HepG2 (cell line): ENCODE results near the gene TMEM215. TPM values are rescaled to one million over a fixed set of nuclear protein-coding genes. Genes with fewer than 3 reads are reported as not detected.

Experiments used
- ATAC-seq: fragments of 200-7000 bp; cut with Tn5 transposase; 3 replicates; pipeline ENCODE4 v1.9.1; 2020; ENCODE audit warnings: mild to moderate bottlenecking, moderate library complexity
- BruUV-seq: library from RNA; stranded (reverse); fragments of 400-500 nt; replicated peaks from 2 replicates; lab custom pipeline; 2021; lab: Mats Ljungman, UMichigan
- CTCF ChIA-PET: fragments of 300-600 bp; formaldehyde crosslinking; extraction: SDS; loops from one replicate; lab custom pipeline; 2021; ENCODE audit warnings: low total read pairs, inconsistent platforms, low intra/inter-chr PET ratio; lab: Yijun Ruan, JAX
- POLR2A ChIA-PET: fragments of 350-600 bp; sonication (Branson Sonifier 250); formaldehyde crosslinking; loops from one replicate; lab custom pipeline; 2020; ENCODE audit warnings: antibody characterized with exemption, inconsistent platforms; lab: Yijun Ruan, JAX
- DNase-seq: peaks from one replicate; pipeline ENCODE4 v3.0.0-alpha.2; 2015; ENCODE audit warnings: low spot score
- FAIRE-seq: peaks from 3 replicates; lab custom pipeline; 2011; peaks lifted over from hg19 to GRCh38; lab: Jason Lieb, UNC
- H2AFZ ChIP-seq: one replicate; pipeline ENCODE4 v1.6.1; 2011; ENCODE audit warnings: low read length, inconsistent platforms
- H3K27ac ChIP-seq: fragments of 300-600 bp; 3 replicates; pipeline ENCODE4 v1.8.0; 2011; ENCODE audit warnings: mixed run types, mild to moderate bottlenecking, mixed read lengths, low read length, inconsistent platforms; ENCODE audit not compliant: insufficient read depth; ENCODE audit errors: extremely low read length
- H3K27me3 ChIP-seq, 2 experiments: fragments of 200-600 bp in 1 of 2; 2 replicates in 1 of 2; 3 replicates in 1 of 2; pipeline versions ENCODE4 v1.6.0 to v1.8.0; 2011; ENCODE audit warnings: low read length in 2 of 2, mild to moderate bottlenecking in 2 of 2, moderate library complexity in 2 of 2, inconsistent platforms in 1 of 2; ENCODE audit not compliant: insufficient read depth in 2 of 2, control insufficient read depth in 1 of 2
- H3K36me3 ChIP-seq, 2 experiments: fragments of 200-600 bp in 1 of 2; replicated peaks in 1 of 2; 2 replicates in 1 of 2; 3 replicates in 1 of 2; pipeline versions ENCODE4 v1.5.1 to v1.8.0; 2011; ENCODE audit warnings: low read length in 2 of 2, inconsistent platforms in 1 of 2; ENCODE audit not compliant: insufficient read depth in 2 of 2, control insufficient read depth in 1 of 2
- H3K4me1 ChIP-seq: 2 replicates; pipeline ENCODE4 v1.5.1; 2012; ENCODE audit warnings: low read length, inconsistent platforms; ENCODE audit not compliant: insufficient read depth
- H3K4me2 ChIP-seq: 2 replicates; pipeline ENCODE4 v1.6.0; 2011; ENCODE audit warnings: low read depth, low read length, inconsistent platforms
- H3K4me3 ChIP-seq, 3 experiments: fragments of 200-600 bp in 1 of 3; sonication (generic), shearing (Covaris generic) in 1 of 3; replicated peaks in 1 of 3; 2 replicates each; pipeline ENCODE4 v1.5.1; 2011 to 2016; ENCODE audit warnings: low read length in 3 of 3, inconsistent platforms in 2 of 3, low read depth in 2 of 3, mild to moderate bottlenecking in 2 of 3, control low read depth in 1 of 3, mixed read lengths in 1 of 3; ENCODE audit not compliant: insufficient read depth in 1 of 3
- H3K79me2 ChIP-seq: one replicate; pipeline ENCODE4 v1.6.1; 2011; ENCODE audit warnings: low read length, inconsistent platforms; ENCODE audit not compliant: insufficient read depth
- H3K9ac ChIP-seq: 2 replicates; pipeline ENCODE4 v1.6.0; 2011; ENCODE audit warnings: mild to moderate bottlenecking, low read depth, low read length, inconsistent platforms; ENCODE audit not compliant: insufficient read depth
- H3K9me3 ChIP-seq: 2 replicates; pipeline ENCODE4 v1.5.1; 2012; ENCODE audit warnings: mild to moderate bottlenecking, low read length
- H4K20me1 ChIP-seq: 2 replicates; pipeline ENCODE4 v1.6.0; 2011; ENCODE audit warnings: inconsistent platforms, mild to moderate bottlenecking, low read length, moderate library complexity; ENCODE audit not compliant: insufficient read depth
- GLI4 ChIP-seq: sonication (generic); formaldehyde crosslinking; IDR thresholded peaks from 2 replicates; pipeline ENCODE4 v1.5.1; 2020; ENCODE audit warnings: missing genetic modification reagents, mild to moderate bottlenecking, moderate library complexity, borderline replicate concordance
- PRPF4 ChIP-seq: fragments of 200-400 bp; formaldehyde crosslinking; IDR thresholded peaks from 2 replicates; pipeline ENCODE4 v1.6.1; 2016; ENCODE audit warnings: low read length, low read depth; ENCODE audit not compliant: poor library complexity, severe bottlenecking
- RBM22 ChIP-seq: fragments of 200-400 bp; formaldehyde crosslinking; optimal IDR thresholded peaks from 2 replicates; pipeline ENCODE3; 2017; ENCODE audit warnings: mild to moderate bottlenecking, low read length, moderate library complexity
- SALL1 ChIP-seq: sonication (generic); formaldehyde crosslinking; IDR thresholded peaks from 2 replicates; pipeline ENCODE4 v1.8.0; 2022; ENCODE audit warnings: mild to moderate bottlenecking, missing genetic modification reagents
- TRAFD1 ChIP-seq: sonication (generic); formaldehyde crosslinking; IDR thresholded peaks from 2 replicates; pipeline ENCODE4 v1.5.1; 2020; ENCODE audit warnings: missing genetic modification reagents, mild to moderate bottlenecking, borderline replicate concordance
- ZBTB40 ChIP-seq, 2 experiments: fragments of 450-650 bp in 1 of 2; sonication (generic) in 1 of 2; formaldehyde crosslinking in 1 of 2; IDR thresholded peaks; 2 replicates each; pipeline versions ENCODE4 v1.6.1 to v1.8.0; 2016 to 2022; ENCODE audit warnings: antibody characterized with exemption in 1 of 2, mild to moderate bottlenecking in 1 of 2, missing genetic modification reagents in 1 of 2
- ZKSCAN5 ChIP-seq: sonication (generic); formaldehyde crosslinking; IDR thresholded peaks from 2 replicates; pipeline ENCODE4 v1.5.1; 2020; ENCODE audit warnings: mild to moderate bottlenecking, missing genetic modification reagents
- WGBS: methylation state at CpG from one replicate; pipeline ENCODE4 v1.1.6; 2017; ENCODE audit warnings: low lambda C conversion rate; 5-methylcytosine and 5-hydroxymethylcytosine counted together
- in situ Hi-C: cut with HindIII; loops from 2 replicates; pipeline ENCODE4 v1.10.0; 2017; ENCODE audit warnings: low pct_unique_long_range_greater_than_20kb; ENCODE audit not compliant: extremely low pct_ligation_motif_present
- intact Hi-C: fragments of 100-400 bp; cut with micrococcal nuclease; formaldehyde crosslinking; loops from one replicate; pipeline ENCODE4 v1.10.0; 2022; ENCODE audit not compliant: unreplicated experiment
- polyA plus RNA-seq, 8 experiments: library from polyadenylated mRNA; depleted of rRNA in 3 of 8; stranded (reverse) in 7 of 8; unstranded in 1 of 8; fragments of >200 nt; fragmentation: Illumina TruSeq in 4 of 8; extraction: Trizol in 4 of 8; gene quantifications; 2 replicates each; pipeline versions ENCODE4 v1.2.1 to v1.2.3, GENCODE V29; 2011 to 2016; ENCODE audit warnings: low read depth in 4 of 8, missing spikeins in 1 of 8, mixed read lengths in 1 of 8; ENCODE audit not compliant: insufficient read depth in 1 of 8
- total RNA-seq, 5 experiments: library from RNA; depleted of rRNA; stranded (reverse); fragments of >200 nt; fragmentation: Illumina TruSeq; extraction: Trizol; gene quantifications; 2 replicates each; pipeline ENCODE4 v1.2.3, GENCODE V29; 2016; ENCODE audit warnings: low read depth in 1 of 5

The TMEM215 gene
- total and polyA plus RNA-seq, 2 of the 13 experiments (the other 11 are each of a cell fraction or from before 2014, with no cell fraction given): not detected

GRCh38 chr9:32764139-32764538 is 19.2 kb upstream of the TMEM215 start:
- Histone ChIP-seq H3K9me3 (no peaks in the 10 kb centered on the region), H2AFZ (no peak overlapping the region), H3K36me3 (no peaks in the 10 kb centered on the region), H3K4me2 (no peak overlapping the region), H3K9ac (no peak overlapping the region), H4K20me1 (no peaks in the 10 kb centered on the region), H3K4me1 (no peaks in the 10 kb centered on the region), H3K27me3 (peaks cover 0 to 7% of the 10 kb centered on the region in 2 experiments; a peak in 2 of 5 replicates), H3K79me2 (no peaks in the 10 kb centered on the region), H3K4me3 (no peak overlapping the region), H3K27ac (no peak overlapping the region)
- in situ Hi-C loops: no loop called here
- ChIA-PET POLR2A (no interaction called here), CTCF (no interaction called here)
- BruUV-seq: no TSS peak
- intact Hi-C loops: no loop called here
- DNase-seq (no peak), ATAC-seq (no peak), FAIRE-seq (no peak)
- WGBS: 47% methylated on average over 5 of the region's 5 CpGs
- TF ChIP-seq SALL1 (CRISPR knock-in tag): no peak
- no peak for TF ChIP-seq RBM22
- TF ChIP-seq TRAFD1 (CRISPR knock-in tag): no peak
- TF ChIP-seq ZKSCAN5 (CRISPR knock-in tag): no peak
- TF ChIP-seq GLI4: no peak
- no peak for TF ChIP-seq PRPF4
- peak; percentile 73 for TF ChIP-seq ZBTB40 (IDR thresholded peaks at IDR 0.05)
- no peak for TF ChIP-seq ZBTB40 (CRISPR knock-in tag; IDR thresholded peaks at IDR 0.05)
